Amniotic stem cell (primary cell): ENCODE data around the gene SPRING1.
A peak's percentile ranks its signal among the peaks of the same experiment; 100 is the strongest.

ENCODE experiments used
- DNase-seq: peaks from one replicate; lab custom pipeline; 2025; lab: John Stamatoyannopoulos, UW

The SPRING1 gene

DNA sequence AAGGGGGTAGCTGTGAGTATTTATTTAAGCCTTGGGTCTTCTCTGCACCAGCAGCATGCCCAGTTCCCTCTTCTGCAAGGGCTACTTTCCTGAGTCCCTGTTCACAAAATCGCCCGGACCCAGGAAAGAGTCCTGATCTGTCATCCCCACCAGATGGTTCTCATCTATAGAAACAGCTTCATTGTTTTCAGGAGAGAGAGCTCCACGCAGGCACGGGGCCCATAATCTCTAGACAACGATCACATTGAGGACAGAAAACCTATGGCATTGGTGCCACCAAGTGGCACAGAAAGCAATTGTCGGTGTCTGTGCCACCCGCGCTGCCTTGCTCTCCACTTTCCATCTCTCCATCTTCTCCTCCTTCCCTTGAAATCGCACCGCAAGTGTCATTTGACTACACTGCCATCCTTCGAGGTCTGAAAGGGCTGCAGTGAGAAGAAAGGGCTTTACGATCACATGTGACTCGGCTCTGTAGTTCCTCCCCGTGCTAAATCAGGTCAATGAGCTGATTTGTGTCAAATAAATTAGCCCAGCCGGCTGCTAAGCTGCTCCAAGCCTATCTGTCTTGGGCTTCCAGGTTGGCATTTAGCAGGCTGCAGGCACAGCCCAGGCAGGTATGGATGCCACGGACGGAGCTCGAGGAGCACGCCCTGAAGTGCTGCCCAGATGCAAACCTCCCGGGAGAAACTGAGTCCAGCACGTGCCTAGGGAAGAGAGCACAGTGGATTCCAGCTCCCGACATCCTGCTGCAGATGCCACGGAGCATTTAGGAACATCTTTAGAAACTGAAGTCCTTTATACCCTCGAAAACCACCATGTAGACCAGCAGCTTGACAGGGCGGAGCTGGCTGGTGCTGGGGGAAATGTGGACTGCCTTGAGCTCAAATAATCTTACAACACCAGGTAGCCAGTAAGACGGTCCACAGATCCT is 28.8 kb downstream of the SPRING1 start:
- peak; percentile 57 for DNase-seq

DNA sequence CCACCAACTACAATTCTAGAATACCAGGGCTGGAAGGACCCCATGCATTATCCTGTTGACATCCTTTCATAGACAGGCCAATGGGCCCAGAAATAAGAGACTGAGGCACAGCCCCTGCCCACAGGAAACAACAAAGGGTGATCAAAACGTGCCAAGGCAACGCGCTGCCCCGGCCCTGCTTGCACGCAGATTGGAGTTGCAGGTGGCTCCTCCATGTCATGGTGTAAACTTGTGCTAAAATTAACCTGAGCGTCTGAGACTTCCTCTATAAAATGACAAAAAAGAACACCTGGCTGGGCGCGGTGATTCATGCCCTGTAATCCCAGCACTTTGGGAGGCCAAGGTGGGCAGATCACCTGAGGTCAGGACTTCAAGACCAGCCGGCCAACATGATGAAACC is 30.1 kb downstream of the SPRING1 start:
- no peak for DNase-seq

DNA sequence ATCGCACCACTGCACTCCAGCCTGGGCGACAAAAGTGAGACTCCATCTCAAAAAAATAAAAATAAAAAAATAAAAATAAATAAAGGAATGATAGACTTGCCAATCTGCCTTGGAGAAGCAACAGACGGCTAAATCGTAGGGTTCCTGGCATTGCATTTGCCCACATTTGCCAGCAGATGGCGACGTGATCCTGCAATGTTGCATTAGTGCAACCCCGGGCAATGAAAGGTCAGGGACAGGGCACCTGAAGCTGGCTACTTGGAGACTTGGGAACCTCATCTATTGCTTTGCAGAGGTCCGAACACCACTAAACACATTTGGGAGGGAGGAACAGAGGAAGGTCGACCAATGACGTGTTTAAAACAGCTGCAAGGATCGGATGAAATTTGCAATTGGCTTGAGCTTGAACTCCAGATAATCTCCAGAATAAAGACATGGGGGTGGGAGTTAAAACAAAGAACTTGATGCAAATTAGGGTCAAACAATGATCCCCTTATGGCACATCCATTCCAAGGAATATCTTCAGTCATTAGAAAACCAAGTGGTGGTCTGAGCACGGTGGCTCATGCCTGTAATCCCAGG is 34.6 kb downstream of the SPRING1 start:
- DNase-seq: peak; percentile 15

DNA sequence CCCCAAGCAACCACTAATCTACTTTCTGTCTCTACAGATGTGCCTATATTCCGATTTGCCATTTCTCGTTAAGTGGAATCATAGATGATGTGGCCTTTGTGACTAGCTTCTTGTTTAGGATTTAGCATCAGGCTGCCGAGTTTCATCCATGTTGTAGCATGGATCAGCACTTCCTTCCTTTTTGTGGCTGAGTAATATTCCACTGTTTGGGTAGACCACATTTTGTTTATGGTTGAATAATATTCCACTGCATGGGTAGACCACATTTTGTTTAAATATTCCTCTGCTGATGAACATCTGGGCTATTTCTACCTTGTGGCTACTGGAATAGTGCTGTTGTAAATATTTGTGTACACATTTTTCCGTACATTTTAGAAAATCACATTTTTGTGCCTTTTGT is 36.4 kb downstream of the SPRING1 start:
- DNase-seq: no peak

DNA sequence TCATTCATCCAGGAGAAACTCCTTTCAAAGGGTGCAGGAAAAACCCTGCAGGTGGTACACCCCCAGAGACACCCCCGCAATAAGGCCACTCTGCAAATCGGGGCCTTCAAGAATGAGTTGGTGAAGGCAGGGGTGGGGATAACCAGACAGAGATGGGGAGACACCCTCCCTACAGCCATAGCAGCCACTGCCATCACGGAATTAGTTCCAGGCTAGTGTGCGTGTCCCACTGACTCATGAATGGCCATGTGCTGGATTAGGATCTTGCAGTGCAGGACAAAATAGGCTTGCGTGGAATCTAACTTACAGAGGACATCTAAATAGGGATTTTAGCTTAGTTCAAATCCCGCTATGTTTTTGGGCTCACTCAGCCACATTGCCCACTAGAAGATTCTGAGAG is 37.8 kb downstream of the SPRING1 start:
- DNase-seq: no peak

DNA sequence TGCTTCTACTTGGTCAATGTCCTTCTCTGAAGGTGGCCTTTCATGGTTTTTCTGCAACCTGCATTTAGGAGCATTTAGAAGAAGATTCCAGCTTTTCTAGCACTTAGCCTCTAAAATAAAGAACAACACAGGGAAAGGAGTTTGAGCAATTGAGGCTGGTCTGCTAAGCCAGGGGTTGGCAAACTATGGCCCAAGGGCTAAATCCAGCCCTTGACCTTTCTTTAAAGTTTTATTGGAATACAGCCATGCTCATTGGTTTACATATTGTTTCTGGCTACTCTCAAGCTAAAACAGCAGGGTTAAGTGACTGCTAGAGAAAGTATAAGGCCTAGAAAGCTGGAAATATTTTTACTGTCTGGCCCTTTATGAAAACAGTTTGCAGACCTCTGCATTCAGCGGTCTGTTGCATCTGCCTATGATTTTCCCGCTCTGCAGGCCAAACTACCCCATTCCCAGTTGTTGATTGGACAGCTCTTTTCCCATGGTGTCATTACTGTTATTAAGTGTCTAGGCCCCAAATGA is 39.3 kb downstream of the SPRING1 start:
- no peak for DNase-seq

DNA sequence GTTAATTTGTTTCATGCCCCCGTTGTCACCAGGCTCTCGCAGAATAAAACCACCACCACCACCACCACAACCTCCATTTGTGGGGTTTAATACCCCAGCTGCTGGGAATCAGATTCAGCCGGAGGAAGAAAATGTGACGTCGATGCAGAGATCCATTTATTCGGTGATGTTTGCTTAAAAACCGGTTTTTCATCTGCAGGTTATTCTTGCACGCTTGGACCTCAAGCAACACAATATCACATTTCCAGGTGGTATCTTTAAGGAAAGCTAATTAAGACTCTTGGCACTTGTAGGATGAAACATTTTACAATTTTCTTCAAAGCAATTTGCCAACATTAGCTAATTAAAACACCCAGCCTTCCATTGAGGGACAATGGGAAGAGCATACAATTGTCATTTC is 39.8 kb downstream of the SPRING1 start:
- no peak for DNase-seq

DNA sequence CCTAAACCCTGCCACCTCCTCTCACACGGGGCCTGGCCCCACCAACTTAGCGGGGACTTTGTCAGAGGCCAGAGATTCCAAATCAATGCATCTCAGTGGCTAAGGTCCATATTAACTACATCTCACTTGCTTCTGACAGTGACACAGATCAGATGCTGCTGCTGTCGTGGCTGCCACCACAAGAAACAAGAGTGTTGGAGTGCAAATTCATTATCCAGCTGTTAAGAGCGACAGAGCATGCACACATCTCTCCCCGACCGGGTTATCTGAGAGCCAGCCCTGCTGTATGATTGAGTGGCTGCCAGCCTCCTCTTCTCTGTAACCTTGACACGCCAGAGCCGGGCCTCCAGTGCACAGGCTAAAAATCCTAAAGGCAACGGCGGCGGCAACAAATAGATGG is 40.2 kb downstream of the SPRING1 start:
- DNase-seq: no peak

DNA sequence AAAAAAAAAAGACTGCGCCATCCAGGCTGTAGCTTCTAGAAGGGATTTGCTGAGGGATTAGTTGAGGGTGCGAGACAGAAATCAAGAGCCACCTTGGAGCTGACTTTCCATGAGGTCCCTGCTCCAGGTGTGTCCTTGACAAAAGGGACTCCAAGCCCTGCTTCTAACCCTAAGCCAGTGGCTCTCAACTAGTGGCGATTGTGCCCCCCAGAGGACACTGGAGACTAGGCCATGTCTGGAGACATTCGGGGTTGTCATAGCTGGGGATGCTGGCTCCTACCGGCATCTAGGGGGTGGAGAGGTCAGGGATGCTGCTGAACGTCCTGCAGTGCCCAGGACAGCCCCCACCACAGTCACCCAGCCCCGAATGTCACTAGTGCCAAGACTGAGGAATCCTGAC is 40.6 kb downstream of the SPRING1 start:
- DNase-seq: no peak

DNA sequence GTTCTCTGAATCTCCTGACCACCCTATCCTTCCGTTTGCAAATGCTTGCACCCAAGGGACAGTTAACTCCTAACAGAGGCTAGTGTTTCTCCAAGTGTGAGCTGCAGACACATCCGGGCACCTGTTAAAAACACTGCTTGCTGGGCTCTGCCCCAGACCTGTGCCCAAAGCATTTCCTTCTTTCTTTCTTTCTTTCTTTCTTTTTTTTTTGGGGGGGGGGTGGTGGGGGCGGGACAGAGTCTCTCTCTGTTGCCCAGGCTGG is 42.5 kb downstream of the SPRING1 start:
- no peak for DNase-seq

DNA sequence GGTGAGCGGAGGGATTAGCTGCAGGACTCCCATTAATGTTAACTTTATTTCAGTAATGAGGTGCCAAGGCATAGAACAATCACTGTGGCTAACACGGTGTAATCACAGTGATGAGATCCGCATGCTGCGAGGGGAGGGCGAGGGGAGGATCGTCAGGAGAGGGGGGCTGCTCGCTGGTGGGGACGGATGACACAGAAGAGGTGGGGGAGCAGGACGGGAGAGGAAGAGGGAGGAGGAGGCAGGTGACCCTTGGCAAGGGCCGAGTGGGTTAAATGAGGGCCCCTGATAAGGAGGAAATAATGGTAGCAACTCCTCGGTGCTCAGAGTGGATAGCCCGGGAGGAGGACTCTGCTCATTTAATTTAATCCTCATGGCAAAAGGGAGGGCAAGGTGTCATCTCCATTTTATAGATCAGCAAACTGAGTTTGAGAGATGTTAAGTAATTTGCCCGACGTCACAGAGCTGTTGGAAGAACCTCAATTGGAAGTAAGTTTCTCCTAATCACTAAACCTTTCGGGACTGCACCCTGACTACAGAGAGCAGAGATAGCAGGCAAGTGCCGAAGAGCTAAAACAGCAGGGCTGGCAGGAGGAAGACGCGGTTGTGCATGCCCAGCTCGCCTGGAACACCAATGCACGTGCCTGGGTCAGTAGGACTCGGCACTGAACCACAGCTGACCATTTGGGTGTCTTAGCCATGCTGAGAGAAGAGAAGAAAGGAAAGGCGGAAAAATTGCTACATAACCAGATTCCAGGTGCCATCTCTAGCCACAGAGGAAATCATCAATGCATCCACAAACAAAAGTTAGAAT is 43.0 kb downstream of the SPRING1 start:
- no peak for DNase-seq

DNA sequence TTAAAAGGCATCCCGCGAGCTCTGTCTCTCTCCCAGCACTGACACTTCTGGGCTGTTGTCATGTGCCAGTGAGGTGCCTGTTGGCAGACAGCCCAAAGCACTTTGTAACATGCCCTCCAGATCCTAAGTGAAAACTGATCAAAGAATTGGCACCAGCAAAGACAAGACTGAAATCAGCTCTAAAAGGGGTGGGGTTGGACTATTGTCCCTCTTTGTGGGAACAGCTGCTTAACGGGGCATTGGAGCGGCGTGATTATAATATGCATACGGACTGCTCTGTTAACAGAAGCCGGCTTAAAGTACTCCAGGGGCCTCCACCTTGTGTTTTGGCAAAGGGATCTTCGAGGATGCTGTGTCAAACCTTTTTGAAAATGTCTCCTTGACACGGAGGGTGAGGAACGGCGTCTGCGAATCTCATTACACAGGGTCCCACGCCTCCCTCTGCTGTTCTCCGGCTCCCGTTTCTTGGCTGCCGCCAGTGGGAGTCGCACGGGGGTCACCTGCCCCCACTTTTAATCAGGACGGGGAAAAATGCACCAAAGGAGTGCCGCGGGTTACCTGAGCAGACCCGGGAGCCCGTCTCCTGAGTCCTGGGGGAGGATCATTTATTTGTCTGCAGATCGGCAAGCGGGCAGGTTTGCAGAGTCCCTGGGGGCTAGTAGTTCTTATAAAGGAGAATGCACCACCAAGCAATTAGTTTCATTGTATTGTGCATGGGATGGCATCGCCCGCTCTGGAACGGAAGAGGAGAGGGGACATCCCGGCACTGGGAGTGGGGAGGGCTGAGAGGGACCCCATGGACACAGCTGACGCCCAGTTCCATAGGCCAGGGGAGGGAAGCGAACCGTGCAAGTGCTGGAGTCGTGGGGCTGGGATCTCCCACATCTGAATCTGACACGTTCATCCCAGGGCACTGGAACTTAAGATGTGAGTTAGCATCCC is 44.3 kb downstream of the SPRING1 start:
- DNase-seq: no peak

DNA sequence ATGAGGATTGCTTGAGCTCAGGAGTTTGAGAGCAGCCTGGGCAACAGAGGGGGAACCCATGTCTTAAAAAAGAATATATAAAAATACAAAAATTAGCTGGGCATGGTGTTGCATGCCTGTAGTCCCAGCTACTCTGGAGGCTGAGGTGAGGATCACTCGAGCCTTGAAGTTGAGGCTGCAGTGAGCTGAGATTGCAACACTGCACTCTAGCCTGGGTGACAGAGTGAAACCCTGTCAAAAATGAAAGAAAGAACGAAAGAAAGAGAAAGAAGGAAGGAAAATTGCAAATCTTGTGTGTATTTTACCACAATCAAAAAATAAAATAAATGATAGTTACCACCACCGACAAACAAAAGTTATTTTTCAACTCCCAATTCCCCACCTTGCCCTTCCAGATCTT is 45.3 kb downstream of the SPRING1 start:
- no peak for DNase-seq

DNA sequence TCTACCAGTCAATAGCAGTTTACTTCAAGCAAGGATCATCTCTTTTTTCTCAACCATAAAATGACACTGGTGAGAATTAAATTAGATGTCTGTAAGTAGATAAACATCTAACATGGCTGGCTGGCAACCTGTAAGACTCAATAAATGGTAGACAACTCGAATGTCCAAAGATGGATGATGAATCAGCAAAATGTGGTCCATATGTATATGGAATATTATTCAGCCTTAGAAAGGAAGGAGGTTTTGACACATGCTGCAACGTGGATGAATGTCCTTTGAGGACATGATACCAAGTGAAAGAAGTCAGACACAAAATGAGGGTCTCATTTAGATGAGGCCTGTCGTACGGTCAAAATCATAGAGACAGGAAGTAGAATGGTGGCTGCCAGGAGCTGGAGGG is 46.2 kb downstream of the SPRING1 start:
- DNase-seq: no peak

DNA sequence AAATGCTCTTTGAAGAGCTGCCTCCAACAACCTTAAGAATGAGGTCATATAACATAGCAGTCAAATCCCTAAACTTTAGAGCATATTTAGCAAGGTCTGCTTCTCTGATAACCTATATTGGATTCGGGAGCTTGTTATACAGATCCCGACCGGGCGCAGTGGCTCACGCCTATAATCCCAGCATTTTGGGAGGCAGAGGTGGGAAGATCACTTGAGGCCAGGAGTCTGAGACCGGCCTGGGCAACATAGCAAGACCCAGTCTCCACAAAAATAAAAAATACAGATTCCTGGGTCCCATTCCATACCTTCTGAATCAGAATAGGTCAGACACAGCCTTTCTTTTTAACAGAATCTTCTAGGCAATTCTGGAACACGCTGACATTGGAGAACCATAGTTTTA is 46.7 kb downstream of the SPRING1 start:
- no peak for DNase-seq

DNA sequence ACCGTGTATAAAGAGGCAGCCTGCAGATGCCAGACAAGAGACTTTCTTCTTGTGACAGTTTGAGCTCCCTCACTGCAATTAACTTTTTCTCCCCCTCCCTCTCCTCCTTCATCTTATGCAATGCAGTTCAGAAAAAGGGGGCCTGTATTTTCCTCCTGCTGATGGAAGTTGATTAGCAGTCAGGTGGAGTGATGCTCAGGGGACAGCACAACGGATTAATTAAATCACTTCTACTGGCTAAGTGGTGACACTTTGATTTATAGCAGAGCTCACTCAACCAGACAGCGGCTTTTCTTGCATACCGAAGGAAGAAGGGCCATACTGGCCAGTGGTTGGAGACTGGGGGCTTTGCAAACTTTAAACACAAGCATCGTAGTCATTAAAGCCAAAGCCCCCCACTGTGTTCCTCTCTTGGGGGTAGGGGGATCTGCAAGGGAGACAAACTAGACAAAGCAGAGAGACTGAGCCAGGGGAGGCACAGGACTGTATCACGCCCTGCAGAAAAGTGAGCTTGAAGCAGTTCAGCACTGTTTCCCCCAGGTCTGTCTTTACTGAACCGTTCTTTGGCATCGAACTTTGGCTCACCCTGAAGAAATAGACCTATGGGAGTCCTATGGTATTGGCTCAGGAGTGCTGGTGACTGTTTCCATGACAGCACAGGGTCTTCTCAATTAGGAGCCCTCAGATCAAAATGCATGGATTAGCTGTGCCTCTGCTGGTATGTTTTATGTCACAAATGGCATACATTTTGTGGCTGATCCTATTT is 47.7 kb downstream of the SPRING1 start:
- DNase-seq: no peak

DNA sequence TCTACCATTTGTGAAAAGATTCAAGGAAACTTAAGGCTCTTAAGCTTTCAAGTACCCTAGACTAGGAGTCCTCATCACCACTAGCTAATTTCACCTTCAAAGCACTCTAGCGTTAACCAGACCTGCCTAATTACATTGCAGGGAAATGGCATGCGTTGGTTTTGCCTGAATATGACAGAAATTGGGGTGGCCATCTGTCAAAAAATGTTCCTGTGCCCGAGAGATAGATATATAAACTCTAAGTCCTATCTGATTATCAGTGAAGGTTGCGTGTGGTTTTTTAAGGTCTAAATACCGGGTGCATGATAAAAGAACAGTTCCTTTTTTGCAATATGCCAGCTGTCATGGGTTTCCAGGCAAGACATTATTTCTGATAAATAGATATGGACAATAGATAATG is 48.3 kb downstream of the SPRING1 start:
- DNase-seq: no peak
